ENCODE data around the gene MAN1A1.

DNA sequence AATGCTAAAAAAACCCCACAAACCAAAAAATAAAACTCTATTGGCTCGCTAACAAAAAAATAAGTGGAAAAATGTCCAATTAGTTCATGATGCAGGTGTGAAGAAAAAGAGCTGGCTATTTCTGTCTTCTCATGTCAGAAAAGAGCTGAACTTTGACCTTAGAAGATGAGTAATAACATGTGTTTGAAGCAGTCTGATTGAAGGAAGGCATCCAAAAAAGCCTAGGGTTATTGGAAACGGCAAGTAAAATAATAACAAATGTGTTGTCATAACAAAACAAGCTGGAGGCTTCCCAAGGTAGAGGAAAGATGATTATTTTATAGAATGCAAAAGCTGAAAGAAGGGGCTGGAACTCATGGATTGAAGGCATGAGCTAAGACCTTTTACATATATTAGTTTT lies 176.7 kb downstream of the MAN1A1 start:
- no peak for TF ChIP-seq EZH2phosphoT487 (IDR thresholded peaks at IDR 0.05; ENCODE audit: low read depth, severe bottlenecking, unreplicated experiment)
- TF ChIP-seq, protein P1, sequence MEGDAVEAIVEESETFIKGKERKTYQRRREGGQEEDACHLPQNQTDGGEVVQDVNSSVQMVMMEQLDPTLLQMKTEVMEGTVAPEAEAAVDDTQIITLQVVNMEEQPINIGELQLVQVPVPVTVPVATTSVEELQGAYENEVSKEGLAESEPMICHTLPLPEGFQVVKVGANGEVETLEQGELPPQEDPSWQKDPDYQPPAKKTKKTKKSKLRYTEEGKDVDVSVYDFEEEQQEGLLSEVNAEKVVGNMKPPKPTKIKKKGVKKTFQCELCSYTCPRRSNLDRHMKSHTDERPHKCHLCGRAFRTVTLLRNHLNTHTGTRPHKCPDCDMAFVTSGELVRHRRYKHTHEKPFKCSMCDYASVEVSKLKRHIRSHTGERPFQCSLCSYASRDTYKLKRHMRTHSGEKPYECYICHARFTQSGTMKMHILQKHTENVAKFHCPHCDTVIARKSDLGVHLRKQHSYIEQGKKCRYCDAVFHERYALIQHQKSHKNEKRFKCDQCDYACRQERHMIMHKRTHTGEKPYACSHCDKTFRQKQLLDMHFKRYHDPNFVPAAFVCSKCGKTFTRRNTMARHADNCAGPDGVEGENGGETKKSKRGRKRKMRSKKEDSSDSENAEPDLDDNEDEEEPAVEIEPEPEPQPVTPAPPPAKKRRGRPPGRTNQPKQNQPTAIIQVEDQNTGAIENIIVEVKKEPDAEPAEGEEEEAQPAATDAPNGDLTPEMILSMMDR (IDR thresholded peaks at IDR 0.05; ENCODE audit: poor library complexity): no peak

Data from hepatocyte (in vitro differentiated cells).